Heart left ventricle (tissue), 16 donors: Measurements from ENCODE around the gene NFIX. TPM values are rescaled to one million over a fixed set of nuclear protein-coding genes. Genes with fewer than 3 reads are reported as not detected.

ENCODE experiments used
- ATAC-seq, 4 donors: fragments of 200-7000 bp; cut with Tn5 transposase; one replicate each; pipeline ENCODE4 v1.9.1; 2020 to 2022; ENCODE audit warnings: moderate library complexity in 4 of 4, mild to moderate bottlenecking in 3 of 4, moderate number of reproducible peaks in 1 of 4
- DNase-seq, 5 donors: peaks; one replicate each; pipeline ENCODE4 v3.0.0-alpha.2; 2020
- H3K27ac ChIP-seq, 12 donors: fragments of 200-600 bp; sonication (generic) in 4 of 12; one replicate each; pipeline versions ENCODE4 v1.5.0 to v1.8.0; 2016 to 2022; ENCODE audit warnings: mild to moderate bottlenecking in 2 of 12
- H3K27me3 ChIP-seq, 9 donors: fragments of 200-600 bp; sonication (generic) in 2 of 9; one replicate each; pipeline versions ENCODE4 v1.5.1 to v1.8.0; 2016 to 2022; ENCODE audit warnings: mild to moderate bottlenecking in 3 of 9
- H3K36me3 ChIP-seq, 9 donors: fragments of 200-600 bp; sonication (generic) in 2 of 9; one replicate each; pipeline versions ENCODE4 v1.5.0 to v1.8.0; 2018 to 2022; ENCODE audit warnings: mild to moderate bottlenecking in 2 of 9
- H3K4me1 ChIP-seq, 12 donors: fragments of 200-600 bp; sonication (generic) in 4 of 12; one replicate each; pipeline versions ENCODE4 v1.5.0 to v1.8.0; 2016 to 2022; ENCODE audit warnings: mild to moderate bottlenecking in 3 of 12
- H3K4me3 ChIP-seq, 12 donors: fragments of 200-600 bp; sonication (generic) in 4 of 12; one replicate each; pipeline versions ENCODE4 v1.5.0 to v1.8.0; 2017 to 2022; ENCODE audit warnings: mild to moderate bottlenecking in 9 of 12, moderate library complexity in 4 of 12
- H3K9me3 ChIP-seq, 12 donors: fragments of 200-600 bp; sonication (generic) in 4 of 12; one replicate each; pipeline versions ENCODE4 v1.5.0 to v1.8.0; 2016 to 2022; ENCODE audit warnings: mild to moderate bottlenecking in 1 of 12
- POLR2A ChIP-seq, 2 donors: fragments of 450-650 bp; IDR thresholded peaks; one replicate each; pipeline ENCODE4 v1.6.1; 2017; ENCODE audit warnings: antibody characterized with exemption in 2 of 2, mild to moderate bottlenecking in 2 of 2, moderate library complexity in 2 of 2
- WGBS, 4 donors: extraction: QIAGEN DNeasy Blood & Tissue Kit in 2 of 4; methylation state at CpG; one replicate each; pipeline versions ENCODE4 v1.1.5 to v1.1.7; 2013 to 2018; 5-methylcytosine and 5-hydroxymethylcytosine counted together
- intact Hi-C, 10 donors: fragments of 100-400 bp; cut with DNase I; formaldehyde crosslinking; loops; one replicate each; pipeline versions ENCODE4 v1.11.1 to v1.14.2; 2022
- polyA plus RNA-seq, 2 donors: library from polyadenylated mRNA; stranded (reverse); fragments of 200-250 nt; gene quantifications; one replicate each; pipeline ENCODE4 v1.2.3, GENCODE V29; 2013
- total RNA-seq, 9 donors: library from RNA; depleted of rRNA in 2 of 9; stranded (reverse); fragments of >200 nt in 2 of 9; fragmentation: NEBNext Ultra II Directional in 3 of 9; extraction: Animal tissue kit (Norgen Biotek cat#: 25700) in 3 of 9; gene quantifications; one replicate each; pipeline versions ENCODE4 v1.1.0 to v1.2.4, GENCODE V29; 2016 to 2023
- TF ChIP-seq, protein P1 (sequence below), 12 donors: fragments of 200-600 bp; sonication (generic) in 4 of 12; IDR thresholded peaks; one replicate each; pipeline versions ENCODE4 v1.5.0 to v1.8.0; 2018 to 2022; ENCODE audit warnings: antibody characterized with exemption in 12 of 12, mild to moderate bottlenecking in 5 of 12
- donor health status: ischemic (EF 13 %, LVEDD 7.1; RV severe dilation, severe dysfunction).
- donor health status: healthy with polysubstance abuse.
- donor health status: DM: no; HTN: yes; CAD: no.
- donor health status: DM: no; HTN: no; CAD: no.
- donor health status: ischemic (EF 25% LVEDD 6.9; RV normal size, moderate dysfunction).
- donor health status: ischemic (EF 25% LVEDD 5.7; RV mildly dilated, moderate dysfunction).
- donor health status: healthy.
- donor health status: DM: yes; HTN: yes; CAD: no.
- donor health status: ischemic (EF 35%, LVEDD 5.7; RV mildly dilated, moderate dysfunction).
- donor health status: nonischemic (EF 11% LVEDD 7.7; RV severe dilation, severe dysfunction).
- donor health status: DM: yes; HTN: yes; CAD: no.
- donor health status: PGD.
- donor health status: ischemic (EF 29% LVEDD 5.4; RV normal size, mild dysfunction).
- donor health status: nonischemic (EF 23%, LVEDD 6.1; RV moderate dilation, normal function).

Gene NFIX
- total and polyA plus RNA-seq, 11 donors, result 42.1 to 147 (median 107) TPM

GRCh38 chr19:13078897-13079541, 83.7 kb downstream of the NFIX start:
- 28 to 53% (median 41%) methylated on average over 8 to 12 of the region's 12 CpGs for WGBS, 4 donors
- H3K4me3 ChIP-seq, result no peak overlapping the region
- no peaks in the 10 kb centered on the region for H3K9me3 ChIP-seq
- DNase-seq (peak in 2 of 5 donors; percentile 68 to 80), ATAC-seq (peak; percentile 16 to 63 (median 52))
- H3K36me3 ChIP-seq, result peaks cover 0 to 72% (median 22%) of the 10 kb centered on the region in 9 donors
- H3K4me1 ChIP-seq, result peaks cover 5 to 69% (median 49%) of the 10 kb centered on the region in 12 donors
- intact Hi-C loops, result no loop called here
- peak overlapping the region; percentile 6 to 88 (median 74) for H3K27ac ChIP-seq
- no peak for TF ChIP-seq POLR2A (IDR thresholded peaks at IDR 0.05)
- TF ChIP-seq, protein P1, sequence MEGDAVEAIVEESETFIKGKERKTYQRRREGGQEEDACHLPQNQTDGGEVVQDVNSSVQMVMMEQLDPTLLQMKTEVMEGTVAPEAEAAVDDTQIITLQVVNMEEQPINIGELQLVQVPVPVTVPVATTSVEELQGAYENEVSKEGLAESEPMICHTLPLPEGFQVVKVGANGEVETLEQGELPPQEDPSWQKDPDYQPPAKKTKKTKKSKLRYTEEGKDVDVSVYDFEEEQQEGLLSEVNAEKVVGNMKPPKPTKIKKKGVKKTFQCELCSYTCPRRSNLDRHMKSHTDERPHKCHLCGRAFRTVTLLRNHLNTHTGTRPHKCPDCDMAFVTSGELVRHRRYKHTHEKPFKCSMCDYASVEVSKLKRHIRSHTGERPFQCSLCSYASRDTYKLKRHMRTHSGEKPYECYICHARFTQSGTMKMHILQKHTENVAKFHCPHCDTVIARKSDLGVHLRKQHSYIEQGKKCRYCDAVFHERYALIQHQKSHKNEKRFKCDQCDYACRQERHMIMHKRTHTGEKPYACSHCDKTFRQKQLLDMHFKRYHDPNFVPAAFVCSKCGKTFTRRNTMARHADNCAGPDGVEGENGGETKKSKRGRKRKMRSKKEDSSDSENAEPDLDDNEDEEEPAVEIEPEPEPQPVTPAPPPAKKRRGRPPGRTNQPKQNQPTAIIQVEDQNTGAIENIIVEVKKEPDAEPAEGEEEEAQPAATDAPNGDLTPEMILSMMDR (IDR thresholded peaks at IDR 0.05), result no peak
- no peaks in the 10 kb centered on the region for H3K27me3 ChIP-seq

GRCh38 chr19:13079542-13079986, 84.3 kb downstream of the NFIX start:
- 37 to 41% (median 40%) methylated on average over 12 to 16 of the region's 16 CpGs for WGBS, 4 donors
- Histone ChIP-seq H3K9me3 (no peaks in the 10 kb centered on the region), H3K4me1 (peaks cover 5 to 66% (median 49%) of the 10 kb centered on the region in 12 donors), H3K27me3 (no peaks in the 10 kb centered on the region), H3K27ac (peak overlapping the region; percentile 6 to 88 (median 74)), H3K4me3 (no peak overlapping the region), H3K36me3 (peaks cover 0 to 73% (median 20%) of the 10 kb centered on the region in 9 donors)
- ATAC-seq, result peak; percentile 24 to 70 (median 55)
- TF ChIP-seq POLR2A (IDR thresholded peaks at IDR 0.05), result no peak
- TF ChIP-seq, protein P1 (IDR thresholded peaks at IDR 0.05), result peak in 1 of 12 donors; percentile 9
- DNase-seq, result peak in 3 of 5 donors; percentile 65 to 80 (median 66)
- intact Hi-C loops, result no loop called here

DNA sequence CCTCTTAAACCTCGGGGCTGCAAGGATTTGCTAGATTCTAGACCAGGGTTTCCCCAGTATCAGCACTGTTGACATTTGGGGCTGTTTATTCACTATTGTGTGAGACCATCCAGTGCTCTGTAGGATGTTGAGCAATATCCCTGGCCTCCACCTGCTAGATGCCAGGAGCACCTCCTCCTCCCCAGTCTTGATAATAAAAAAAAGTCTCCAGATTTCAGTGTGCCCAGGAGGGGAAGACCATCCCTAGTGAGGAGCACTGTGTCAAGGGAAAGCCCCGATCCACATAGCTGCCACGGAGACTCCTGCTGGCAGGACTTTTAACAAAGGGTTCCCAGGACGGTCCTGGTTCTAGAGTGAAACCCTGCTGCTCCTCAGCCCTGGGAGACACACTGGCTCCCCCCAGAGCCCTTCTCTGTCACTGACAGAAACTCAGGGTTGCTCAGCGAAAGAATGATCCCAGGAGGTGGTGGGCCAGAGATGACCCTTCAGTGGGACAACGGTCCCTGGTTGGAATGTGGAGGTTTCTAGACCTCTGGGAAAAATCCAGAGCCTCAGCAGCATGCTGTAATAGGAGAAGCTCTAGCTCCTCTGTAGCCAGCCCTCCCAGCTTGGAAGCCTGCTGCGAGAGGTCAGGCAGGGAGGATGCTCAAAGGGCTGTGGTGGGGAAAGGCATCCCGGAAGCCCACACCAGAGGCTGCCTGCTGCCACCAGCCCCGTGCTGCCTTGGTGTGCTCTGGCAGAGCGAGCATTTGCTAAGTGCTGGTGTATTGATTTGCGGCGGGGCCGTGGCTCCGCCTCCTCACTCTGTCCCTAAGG, 87.1 kb downstream of the NFIX start:
- peaks cover 5 to 67% (median 47%) of the 10 kb centered on the region in 12 donors for H3K4me1 ChIP-seq
- intact Hi-C loops, result no loop called here
- ATAC-seq (peak; percentile 22 to 54 (median 47)), DNase-seq (peak in 2 of 5 donors; percentile 50 to 53)
- no peaks in the 10 kb centered on the region for H3K9me3 ChIP-seq
- peak overlapping the region in 10 of 12 donors; percentile 6 to 63 (median 46) for H3K27ac ChIP-seq
- TF ChIP-seq, protein P1 (IDR thresholded peaks at IDR 0.05), result peak in 9 of 12 donors; percentile 16 to 56 (median 40)
- TF ChIP-seq POLR2A (IDR thresholded peaks at IDR 0.05), result no peak
- no peaks in the 10 kb centered on the region for H3K27me3 ChIP-seq
- 58 to 65% (median 61%) methylated on average over 7 to 14 of the region's 14 CpGs for WGBS, 4 donors
- no peak overlapping the region for H3K4me3 ChIP-seq
- H3K36me3 ChIP-seq, result peaks cover 0 to 58% (median 15%) of the 10 kb centered on the region in 9 donors

DNA sequence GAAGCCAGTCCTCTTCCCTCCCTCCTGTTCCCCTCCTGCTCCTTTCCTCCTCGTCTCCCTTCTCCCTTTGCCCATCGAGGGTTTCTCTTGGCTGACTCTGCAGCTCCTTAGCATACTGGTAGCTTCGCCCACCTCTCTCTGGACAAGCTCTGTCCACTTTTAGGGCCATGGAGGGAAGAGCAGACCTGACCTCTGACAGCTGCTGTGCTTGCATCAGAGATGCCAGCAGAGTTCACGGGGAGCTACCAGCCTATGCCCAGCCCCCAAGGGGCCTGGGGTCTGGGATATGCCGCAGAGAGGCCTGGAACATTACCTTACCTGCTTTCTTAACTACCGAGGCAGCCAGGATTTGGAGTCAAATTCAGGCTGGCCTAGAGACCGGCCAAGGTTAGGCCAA, 87.7 kb downstream of the NFIX start:
- H3K27ac ChIP-seq, result peak overlapping the region in 8 of 12 donors; percentile 17 to 63 (median 46)
- no peak for TF ChIP-seq POLR2A (IDR thresholded peaks at IDR 0.05)
- TF ChIP-seq, protein P1 (IDR thresholded peaks at IDR 0.05), result no peak
- H3K9me3 ChIP-seq, result no peaks in the 10 kb centered on the region
- no peak overlapping the region for H3K4me3 ChIP-seq
- DNase-seq (no peak), ATAC-seq (no peak)
- no peaks in the 10 kb centered on the region for H3K27me3 ChIP-seq
- intact Hi-C loops, result no loop called here
- peaks cover 0 to 58% (median 18%) of the 10 kb centered on the region in 9 donors for H3K36me3 ChIP-seq
- peaks cover 5 to 61% (median 41%) of the 10 kb centered on the region in 12 donors for H3K4me1 ChIP-seq
- WGBS, 4 donors, result 78 to 81% (median 80%) methylated on average over 7 of the region's 7 CpGs
